Left ventricle myocardium inferior (tissue), 1 donor: ENCODE measurements around the gene GAS2L2. TPM values are rescaled to one million over a fixed set of nuclear protein-coding genes. Genes with fewer than 3 reads are reported as not detected.
A peak's percentile ranks its signal among the peaks of the same experiment; 100 is the strongest.

Experiments
- DNase-seq: peaks from one replicate; pipeline ENCODE4 v3.0.0-alpha.2; 2020
- H3K27ac ChIP-seq: fragments of 200-600 bp; replicated peaks from 2 replicates; pipeline ENCODE4 v1.8.0; 2021
- H3K27me3 ChIP-seq: fragments of 200-600 bp; 2 replicates; pipeline ENCODE4 v1.8.0; 2021; ENCODE audit warnings: low read depth
- H3K36me3 ChIP-seq: fragments of 200-600 bp; 2 replicates; pipeline ENCODE4 v1.8.0; 2021
- H3K4me1 ChIP-seq: fragments of 200-600 bp; 2 replicates; pipeline ENCODE4 v1.8.0; 2021
- H3K4me3 ChIP-seq: fragments of 200-600 bp; 2 replicates; pipeline ENCODE4 v1.8.0; 2021; ENCODE audit warnings: mild to moderate bottlenecking, moderate library complexity
- H3K9me3 ChIP-seq: fragments of 200-600 bp; replicated peaks from 2 replicates; pipeline ENCODE4 v1.8.0; 2021
- intact Hi-C: fragments of 100-400 bp; cut with micrococcal nuclease; formaldehyde crosslinking; loops from one replicate; pipeline ENCODE4 v1.11.0; 2022
- total RNA-seq: library from RNA; stranded (reverse); fragmentation: NEBNext Ultra II Directional; extraction: Animal tissue kit (Norgen Biotek cat#: 25700); gene quantifications from one replicate; pipeline ENCODE4 v1.2.1, GENCODE V29; 2021
- TF ChIP-seq, protein P1 (sequence below): fragments of 200-600 bp; IDR thresholded peaks from 2 replicates; pipeline ENCODE4 v1.8.0; 2021; ENCODE audit warnings: antibody characterized with exemption, mild to moderate bottlenecking, borderline replicate concordance
- donor health status: DM: no; HTN: yes; CAD: no; lungs with severe emphysema.

Gene GAS2L2
- total RNA-seq, 1 donor from 2014 or later, result 0.08 TPM

DNA sequence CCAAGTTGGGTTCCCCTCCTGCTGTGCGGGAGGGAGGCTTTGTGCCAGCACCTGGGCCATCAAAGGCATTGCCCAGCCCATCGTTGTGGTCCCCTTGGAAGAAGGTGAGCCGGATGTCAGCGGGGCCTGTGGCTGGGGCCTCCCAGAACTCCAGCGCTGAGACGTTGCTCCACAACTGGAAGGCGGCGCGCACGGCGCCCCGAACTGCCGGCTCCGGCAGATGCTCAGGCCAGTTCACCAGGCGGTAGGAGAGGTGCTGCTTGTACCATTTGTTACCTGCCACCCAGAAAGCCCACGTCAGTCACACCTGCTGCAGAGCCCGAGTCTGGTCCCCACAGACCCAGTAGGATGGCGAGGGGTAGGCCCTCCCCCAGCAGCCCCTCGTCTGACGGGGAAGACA lies 20.1 kb upstream of the GAS2L2 start:
- DNase-seq, result no peak
- intact Hi-C loops, result no loop called here
- H3K27me3 ChIP-seq, result no peaks in the 10 kb centered on the region
- TF ChIP-seq, protein P1, sequence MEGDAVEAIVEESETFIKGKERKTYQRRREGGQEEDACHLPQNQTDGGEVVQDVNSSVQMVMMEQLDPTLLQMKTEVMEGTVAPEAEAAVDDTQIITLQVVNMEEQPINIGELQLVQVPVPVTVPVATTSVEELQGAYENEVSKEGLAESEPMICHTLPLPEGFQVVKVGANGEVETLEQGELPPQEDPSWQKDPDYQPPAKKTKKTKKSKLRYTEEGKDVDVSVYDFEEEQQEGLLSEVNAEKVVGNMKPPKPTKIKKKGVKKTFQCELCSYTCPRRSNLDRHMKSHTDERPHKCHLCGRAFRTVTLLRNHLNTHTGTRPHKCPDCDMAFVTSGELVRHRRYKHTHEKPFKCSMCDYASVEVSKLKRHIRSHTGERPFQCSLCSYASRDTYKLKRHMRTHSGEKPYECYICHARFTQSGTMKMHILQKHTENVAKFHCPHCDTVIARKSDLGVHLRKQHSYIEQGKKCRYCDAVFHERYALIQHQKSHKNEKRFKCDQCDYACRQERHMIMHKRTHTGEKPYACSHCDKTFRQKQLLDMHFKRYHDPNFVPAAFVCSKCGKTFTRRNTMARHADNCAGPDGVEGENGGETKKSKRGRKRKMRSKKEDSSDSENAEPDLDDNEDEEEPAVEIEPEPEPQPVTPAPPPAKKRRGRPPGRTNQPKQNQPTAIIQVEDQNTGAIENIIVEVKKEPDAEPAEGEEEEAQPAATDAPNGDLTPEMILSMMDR, result no peak
- no peaks in the 10 kb centered on the region for H3K36me3 ChIP-seq
- peaks cover 22% of the 10 kb centered on the region for H3K4me1 ChIP-seq
- H3K9me3 ChIP-seq, result no peaks in the 10 kb centered on the region
- no peak overlapping the region for H3K4me3 ChIP-seq
- H3K27ac ChIP-seq, result no peak overlapping the region

- intact Hi-C loops, result no loop called here
- Histone ChIP-seq H3K9me3 (no peaks in the 10 kb centered on the region), H3K27ac (no peak overlapping the region), H3K4me3 (no peak overlapping the region), H3K36me3 (no peaks in the 10 kb centered on the region), H3K27me3 (no peaks in the 10 kb centered on the region), H3K4me1 (peaks cover 13% of the 10 kb centered on the region)
- DNase-seq, result no peak
- TF ChIP-seq, protein P1, result no peak
Measured at GRCh38 chr17:35769895-35770486, 17.0 kb upstream of the GAS2L2 start.

GRCh38 chr17:35768797-35769196 lies 15.8 kb upstream of the GAS2L2 start:
- no peaks in the 10 kb centered on the region for H3K27me3 ChIP-seq
- intact Hi-C loops, result no loop called here
- H3K27ac ChIP-seq, result no peak overlapping the region
- H3K4me1 ChIP-seq, result peaks cover 10% of the 10 kb centered on the region
- TF ChIP-seq, protein P1, result no peak
- H3K4me3 ChIP-seq, result no peak overlapping the region
- no peak for DNase-seq
- H3K9me3 ChIP-seq, result no peaks in the 10 kb centered on the region
- H3K36me3 ChIP-seq, result no peaks in the 10 kb centered on the region

DNA sequence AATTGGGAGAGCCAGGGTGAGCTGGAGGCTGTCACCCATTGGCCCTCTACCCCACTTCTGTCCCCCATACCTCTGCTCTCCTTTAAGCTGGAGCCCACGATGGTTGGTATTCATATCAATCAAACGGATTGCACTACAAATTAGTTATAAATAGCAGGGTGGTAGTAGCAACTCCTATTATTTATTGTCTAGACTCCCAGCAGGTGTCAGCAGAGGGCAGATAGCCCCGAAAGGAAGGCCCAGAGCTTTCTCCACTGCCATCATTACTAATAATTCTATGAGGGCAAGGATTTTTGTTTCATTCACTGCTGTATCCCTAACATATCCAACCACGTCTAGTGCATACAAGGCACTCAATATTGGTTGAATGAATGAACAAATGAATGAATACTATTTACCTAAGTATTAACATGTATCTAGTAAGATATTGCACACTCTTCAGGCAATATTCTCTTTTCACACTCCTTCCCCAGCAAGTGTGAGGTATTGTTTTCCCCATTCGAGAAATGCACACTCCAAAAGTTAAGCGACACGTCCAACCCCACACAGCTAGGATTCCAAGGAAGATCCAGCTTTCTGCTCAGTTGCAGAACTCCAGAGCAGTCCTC lies 14.0 kb upstream of the GAS2L2 start:
- H3K4me3 ChIP-seq, result no peak overlapping the region
- no peak for DNase-seq
- H3K4me1 ChIP-seq, result peaks cover 12% of the 10 kb centered on the region
- no peak overlapping the region for H3K27ac ChIP-seq
- intact Hi-C loops, result loop anchor here (2.0 kb wide), 1 partner anchor 38 kb away; no protein-coding TSS in a partner anchor
- no peaks in the 10 kb centered on the region for H3K9me3 ChIP-seq
- TF ChIP-seq, protein P1, result peak; percentile 69
- H3K27me3 ChIP-seq, result no peaks in the 10 kb centered on the region
- H3K36me3 ChIP-seq, result no peaks in the 10 kb centered on the region

DNA sequence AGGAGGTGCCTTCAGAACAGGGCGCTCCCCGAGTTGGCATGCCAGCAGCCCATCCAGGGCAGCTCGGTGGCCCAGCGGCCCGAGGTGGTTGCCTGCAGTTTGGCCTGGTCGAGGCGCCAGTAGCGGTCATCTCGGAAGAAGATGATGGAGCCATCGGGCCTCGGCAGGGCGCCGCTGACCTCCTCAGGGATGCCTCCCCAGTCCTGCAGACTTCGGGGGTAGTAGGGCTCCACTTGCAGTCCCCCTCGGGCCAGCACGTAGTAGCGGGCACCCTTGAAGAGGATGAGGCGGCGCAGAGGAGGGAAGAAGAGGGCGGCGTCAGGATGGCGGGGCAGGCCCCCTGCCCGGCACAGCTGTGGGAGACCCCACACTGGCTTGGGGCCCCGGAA lies 13.4 kb upstream of the GAS2L2 start:
- Histone ChIP-seq H3K36me3 (no peaks in the 10 kb centered on the region), H3K27ac (no peak overlapping the region), H3K4me3 (no peak overlapping the region), H3K27me3 (no peaks in the 10 kb centered on the region), H3K9me3 (no peaks in the 10 kb centered on the region), H3K4me1 (peaks cover 12% of the 10 kb centered on the region)
- intact Hi-C loops, result loop anchor here (2.0 kb wide), 1 partner anchor 38 kb away; no protein-coding TSS in a partner anchor
- TF ChIP-seq, protein P1, result no peak
- no peak for DNase-seq
